GM04504 (cell line): ENCODE measurements around the gene ZBTB20.
"Not testable (repeated sequence)": the region's sequence is repeated elsewhere in the genome, so short reads cannot be mapped to it uniquely, and the experiment has no call there.

Source experiments
- DNase-seq: peaks from one replicate; pipeline ENCODE4 v3.0.0-alpha.2; 2012; ENCODE audit warnings: low read depth

Gene ZBTB20

GRCh38 chr3:115147329-115148141 is 447 bp upstream of the ZBTB20 start:
- DNase-seq, result peak; percentile 100

GRCh38 chr3:115146032-115146417 is 1.1 kb downstream of the ZBTB20 start:
- DNase-seq, result peak; percentile 59

DNA sequence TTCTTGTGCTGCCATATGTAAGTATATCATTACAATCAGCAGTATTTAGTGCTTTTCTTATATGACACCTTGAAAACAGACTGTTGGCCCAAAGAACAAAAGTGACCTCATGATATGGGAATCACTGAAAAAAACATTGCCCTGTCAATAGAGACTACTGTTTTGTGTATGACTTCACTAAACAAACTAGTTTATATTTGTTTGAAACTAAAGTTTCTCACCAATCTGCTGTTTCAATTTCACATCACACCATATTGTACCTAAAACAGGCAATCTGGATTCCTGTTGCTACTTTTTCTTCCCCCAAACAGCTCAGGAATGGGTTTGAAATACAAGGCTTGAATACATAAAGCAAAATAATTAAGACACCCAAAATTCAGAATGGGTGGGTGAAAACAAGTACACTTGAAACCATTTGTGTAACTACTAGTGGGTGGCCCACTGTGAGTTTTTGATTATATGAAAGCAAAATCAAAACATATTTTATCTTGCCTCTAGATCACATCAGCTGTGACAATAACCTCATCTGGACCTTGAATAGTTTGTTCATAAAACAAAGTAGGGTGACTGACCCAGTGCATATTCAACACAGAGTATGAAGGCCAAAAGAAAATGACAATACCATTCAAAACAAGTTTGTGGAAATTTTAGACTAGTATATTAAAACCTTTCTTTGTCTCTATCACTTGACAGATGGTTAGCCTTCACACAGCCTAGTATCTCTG is 5.9 kb downstream of the ZBTB20 start:
- no peak for DNase-seq

DNA sequence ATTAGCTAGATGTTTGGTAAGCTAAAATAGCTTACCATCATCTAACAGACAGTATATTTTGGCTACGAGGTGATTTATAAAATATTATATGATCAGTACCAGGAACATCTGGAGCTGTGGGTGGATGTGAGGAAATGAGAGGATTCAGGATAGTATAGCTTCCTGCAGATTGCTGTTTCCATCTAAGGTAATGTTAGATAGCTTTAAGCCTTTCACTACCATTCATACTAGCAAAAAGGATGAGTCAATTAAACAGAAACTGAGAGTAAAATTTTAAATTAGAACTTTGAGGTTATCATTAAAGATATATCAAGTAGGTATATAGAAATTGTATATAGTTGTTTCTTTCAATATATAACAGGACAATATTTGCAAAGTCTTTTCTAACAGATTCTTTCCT is 8.0 kb downstream of the ZBTB20 start:
- no peak for DNase-seq

DNA sequence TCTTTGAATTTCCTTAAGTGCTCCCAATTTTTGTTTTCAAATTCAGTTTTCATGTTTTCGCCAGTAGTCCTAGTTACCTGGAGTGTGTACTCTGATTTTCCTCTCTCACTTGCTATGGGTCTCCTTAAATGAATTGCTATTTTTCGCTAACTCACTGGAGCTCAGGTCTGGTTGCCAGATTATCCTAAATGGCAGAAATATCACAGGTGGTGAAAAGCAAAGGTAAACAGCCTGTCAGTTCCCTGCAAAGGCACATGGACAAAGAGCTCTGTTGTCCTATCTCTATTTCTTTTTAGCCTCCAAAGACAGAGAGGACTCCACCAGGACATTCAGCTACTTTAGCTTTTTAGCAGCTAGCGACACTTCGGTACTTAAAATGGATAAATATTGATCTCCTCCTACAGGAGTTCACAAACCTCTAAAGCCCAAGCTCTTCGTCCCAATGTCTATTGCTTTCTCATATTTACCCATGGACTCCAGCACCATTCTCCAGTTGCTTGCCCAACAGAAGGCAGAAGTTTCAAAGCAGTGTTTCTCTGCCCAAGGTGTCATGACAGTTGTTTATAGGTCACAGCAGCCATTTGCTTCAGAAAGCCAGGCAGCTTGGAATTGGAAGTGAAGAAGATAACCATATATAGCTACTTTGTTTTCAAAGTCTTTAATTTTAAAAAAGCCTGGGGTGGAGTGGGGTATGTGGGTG is 12.3 kb downstream of the ZBTB20 start:
- DNase-seq, result no peak

DNA sequence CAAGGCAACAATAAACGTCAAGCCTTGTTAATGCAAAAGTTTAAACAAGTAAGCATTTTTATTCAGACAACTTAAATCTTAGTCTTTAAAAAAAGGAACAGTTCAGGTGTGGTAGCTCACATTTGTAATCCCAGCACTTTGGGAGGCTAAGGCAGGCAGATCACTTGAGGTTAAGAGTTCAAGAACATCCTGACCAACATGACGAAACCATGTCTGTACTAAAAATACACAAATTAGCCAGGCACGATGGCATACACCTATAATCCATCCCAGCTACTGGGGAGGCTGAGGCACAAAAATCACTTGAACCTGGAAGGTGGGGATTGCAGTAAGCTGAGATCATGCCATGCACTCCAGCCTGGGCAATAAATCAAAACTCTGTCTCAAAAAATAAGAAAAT is 19.9 kb downstream of the ZBTB20 start:
- DNase-seq, result no peak

- no peak for DNase-seq
Observed at GRCh38 chr3:115120597-115120996, 26.5 kb downstream of the ZBTB20 start.

GRCh38 chr3:115113367-115113766 is 33.7 kb downstream of the ZBTB20 start:
- no peak for DNase-seq

GRCh38 chr3:115111632-115112031 is 35.5 kb downstream of the ZBTB20 start:
- DNase-seq, result no peak

DNA sequence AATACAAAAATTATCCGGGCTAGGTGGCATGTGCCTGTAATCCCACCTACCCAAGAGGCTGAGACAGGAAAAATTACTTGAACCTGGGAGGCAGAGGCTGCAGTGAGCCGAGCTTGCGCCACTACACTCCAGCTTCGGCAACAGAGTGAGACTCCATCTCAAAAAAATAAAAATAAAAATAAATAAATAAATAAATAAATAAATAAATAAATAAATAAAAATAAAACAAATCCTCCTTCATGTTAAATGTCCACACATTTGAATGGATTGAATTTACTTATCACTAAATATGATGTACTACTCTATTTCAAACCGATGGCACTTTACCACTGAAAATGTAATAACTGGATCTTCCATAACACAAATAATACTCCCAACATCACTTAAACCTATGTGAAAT is 36.3 kb downstream of the ZBTB20 start:
- no peak for DNase-seq

DNA sequence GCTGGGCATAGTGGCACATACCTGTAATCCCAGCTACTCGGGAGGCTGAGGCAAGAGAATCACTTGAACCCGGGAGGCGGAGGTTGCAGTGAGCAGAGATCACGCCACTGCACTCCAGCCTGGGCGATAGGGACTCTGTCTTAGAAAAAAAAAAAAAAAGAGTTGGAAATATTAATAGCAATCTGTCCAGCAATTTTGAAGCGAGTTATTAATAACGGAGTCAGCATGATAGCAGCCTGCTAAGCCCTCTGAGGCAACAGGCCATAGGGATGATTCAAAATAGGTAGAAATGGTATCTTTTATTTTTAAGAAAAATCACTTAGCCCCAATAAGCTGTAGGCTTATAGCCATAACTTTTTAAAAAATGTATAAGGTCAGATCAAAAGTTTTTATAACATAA is 37.0 kb downstream of the ZBTB20 start:
- not testable (repeated sequence) for DNase-seq

DNA sequence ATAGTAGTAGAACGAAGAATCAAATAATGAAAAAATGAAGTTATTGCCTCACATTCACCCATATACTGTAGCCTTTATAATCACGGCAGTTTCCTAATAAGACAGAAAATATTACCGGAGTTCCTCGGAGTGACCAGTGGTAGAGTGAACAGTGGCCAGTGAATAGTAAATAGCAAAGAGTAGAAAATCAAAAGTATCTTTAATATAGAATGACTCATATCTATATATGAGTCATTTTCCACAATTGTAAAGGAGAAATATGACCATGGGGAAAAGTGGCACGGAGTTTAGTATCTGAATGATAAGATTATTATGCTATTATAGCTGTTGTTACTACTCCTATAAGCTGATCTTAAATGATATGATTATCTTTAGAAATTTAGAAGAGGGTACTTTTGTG is 38.5 kb downstream of the ZBTB20 start:
- DNase-seq, result no peak

- DNase-seq, result no peak
Observed at GRCh38 chr3:115102046-115102445, 45.0 kb downstream of the ZBTB20 start.

- no peak for DNase-seq
Observed at GRCh38 chr3:115100806-115101205, 46.3 kb downstream of the ZBTB20 start.

GRCh38 chr3:115099986-115100571 is 47.0 kb downstream of the ZBTB20 start:
- DNase-seq, result no peak

- DNase-seq, result no peak
Observed at GRCh38 chr3:115099134-115099985, 47.7 kb downstream of the ZBTB20 start.

DNA sequence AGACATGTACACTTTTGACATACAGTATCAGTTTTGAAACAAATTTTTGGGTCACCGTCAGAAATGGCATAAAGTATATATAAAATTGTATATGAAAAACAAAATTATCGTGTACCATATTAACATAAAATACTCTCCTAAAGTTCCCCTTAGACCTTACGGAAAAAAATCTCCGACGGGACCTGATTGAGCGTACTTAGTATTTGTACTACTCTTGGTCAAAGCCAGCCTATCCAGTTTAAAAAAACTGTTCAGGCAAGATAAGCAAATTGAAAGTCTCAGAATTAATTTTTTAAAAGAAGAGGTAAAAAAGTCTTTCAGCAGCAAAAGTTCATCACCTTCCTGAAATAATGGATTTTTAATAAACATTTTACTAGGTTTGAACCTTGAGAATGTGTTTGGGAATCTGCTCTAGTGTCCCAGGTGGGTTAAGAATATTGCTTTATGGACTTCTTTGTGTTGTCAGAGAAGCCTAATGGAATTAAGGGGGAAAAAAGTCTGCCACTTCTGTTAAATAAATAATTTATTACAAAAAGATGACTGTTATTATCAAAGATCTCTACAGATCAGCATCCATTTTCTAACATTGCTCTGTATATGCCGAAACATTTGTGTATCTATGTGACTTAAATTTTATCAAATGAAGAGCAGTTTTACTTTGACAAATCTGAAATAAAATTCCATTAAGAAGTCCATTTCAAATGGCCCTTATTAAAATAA is 48.6 kb downstream of the ZBTB20 start:
- no peak for DNase-seq

- DNase-seq, result no peak
Observed at GRCh38 chr3:115095236-115095635, 51.9 kb downstream of the ZBTB20 start.

DNA sequence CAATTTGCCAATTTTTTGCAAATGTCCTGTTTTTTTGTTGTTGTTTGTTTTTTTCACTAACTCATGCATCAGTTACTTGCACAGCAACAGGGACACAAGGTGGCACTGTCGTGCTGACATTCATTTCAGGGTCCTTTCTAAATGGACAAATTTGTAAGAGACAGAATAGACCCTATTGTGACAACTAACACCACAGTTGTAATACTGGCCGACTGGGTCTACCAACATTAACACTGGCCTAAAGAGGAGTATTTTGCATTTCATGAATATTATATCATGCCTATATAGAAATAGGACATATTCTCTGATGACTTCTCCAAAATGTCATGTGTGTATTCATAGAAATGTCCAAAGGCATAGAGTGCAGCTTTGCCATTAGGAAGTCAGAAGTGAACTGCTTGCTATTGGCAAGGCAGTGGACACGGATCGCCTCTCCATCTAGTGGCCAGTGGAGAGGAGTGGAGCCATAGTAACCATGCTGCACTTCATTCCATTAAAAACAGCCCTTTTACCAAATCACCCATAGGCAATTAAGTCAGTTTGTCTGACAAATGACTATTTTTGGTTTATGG is 54.8 kb downstream of the ZBTB20 start:
- no peak for DNase-seq

DNA sequence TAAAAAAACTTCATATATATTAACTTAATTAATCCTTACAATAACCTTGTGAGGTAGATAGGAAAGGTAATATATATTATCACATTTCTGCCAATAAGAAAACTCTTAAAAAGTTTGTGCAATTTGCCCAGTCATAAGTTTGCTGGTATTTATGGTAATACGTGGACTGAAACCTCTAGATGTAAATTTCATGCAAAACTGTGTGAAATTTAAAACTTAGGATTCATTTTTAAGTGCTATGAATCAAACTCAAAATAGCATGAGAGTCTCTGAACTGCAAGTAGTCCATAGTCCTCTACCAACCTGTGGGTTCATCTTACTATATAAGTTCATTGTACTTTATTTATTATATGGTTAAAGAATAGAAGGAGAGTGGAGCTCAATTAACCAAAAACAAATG is 56.4 kb downstream of the ZBTB20 start:
- DNase-seq, result no peak

DNA sequence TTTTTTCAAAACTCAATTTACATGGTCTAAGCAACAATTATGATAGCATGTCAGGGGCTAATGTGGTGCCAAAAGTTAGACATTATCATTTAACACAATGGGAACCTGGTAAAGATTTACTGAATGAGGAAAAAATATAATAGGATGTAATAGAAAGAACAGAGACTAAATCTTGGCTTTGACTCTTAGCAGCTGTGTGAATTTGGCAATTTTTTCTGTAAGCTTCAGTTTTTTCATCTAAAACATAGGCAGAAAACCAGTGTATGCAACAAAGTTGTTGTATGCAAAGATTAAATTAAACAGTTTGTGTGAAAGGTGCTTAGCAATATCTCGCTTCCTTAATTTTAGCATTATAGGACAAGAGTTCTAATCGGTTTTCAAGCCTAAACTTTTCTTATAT is 57.6 kb downstream of the ZBTB20 start:
- no peak for DNase-seq
